Activated T-cell treated with anti-CD3 and anti-CD28 coated beads for 4 hours (primary cell): ENCODE data around the gene ZNF581.

ENCODE experiments used
- DNase-seq: peaks from one replicate; pipeline ENCODE4 v3.0.0-alpha.2; 2020

ZNF581 gene

DNA sequence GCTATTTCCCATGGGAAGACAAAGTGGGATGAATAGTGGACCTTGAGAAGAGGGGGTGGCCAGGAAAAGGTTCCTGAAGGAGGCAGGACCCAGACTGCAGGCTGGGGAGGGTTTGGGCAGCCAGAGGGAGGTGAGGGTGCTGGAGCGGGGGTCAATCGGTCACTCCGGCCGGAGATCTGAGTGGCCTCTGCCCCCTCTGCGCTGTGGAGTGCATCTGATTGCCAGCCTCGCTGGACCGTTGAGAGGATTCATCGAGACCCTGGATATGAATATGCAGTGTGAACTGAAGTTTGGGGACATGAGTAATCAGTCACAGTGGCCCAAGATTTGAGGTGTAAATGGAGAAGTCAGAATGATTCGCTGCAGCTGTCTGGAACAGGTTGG lies 8.1 kb upstream of the ZNF581 start:
- no peak for DNase-seq

DNA sequence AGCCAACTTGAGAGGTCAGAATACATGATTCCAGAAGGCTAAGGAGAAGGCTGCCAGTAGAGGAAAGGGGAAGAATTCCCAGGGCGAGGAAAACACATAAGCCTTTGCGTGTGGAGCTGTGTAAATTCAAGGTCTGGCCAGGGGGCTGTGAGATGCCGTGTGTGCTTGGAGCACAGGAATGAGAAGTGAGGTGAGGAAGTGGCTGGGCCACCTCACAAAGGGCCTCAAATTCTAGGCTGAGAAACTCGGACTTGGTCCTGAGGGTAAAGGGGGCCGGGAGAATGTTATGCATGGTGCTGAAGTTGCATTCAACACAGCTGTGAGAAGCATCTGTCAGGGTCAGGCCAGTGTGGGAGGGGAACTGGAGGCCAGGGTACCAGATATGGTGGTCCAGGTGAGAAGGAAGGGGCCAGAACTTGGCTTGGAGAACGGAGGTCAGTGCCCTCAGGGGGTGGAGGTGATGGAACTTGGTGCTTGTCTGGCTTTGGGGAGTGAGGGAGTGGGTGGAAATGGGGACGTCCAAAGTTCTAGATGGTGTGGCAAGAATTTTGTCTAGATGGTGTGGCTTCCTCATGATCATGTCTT lies 7.5 kb upstream of the ZNF581 start:
- DNase-seq = no peak

DNA sequence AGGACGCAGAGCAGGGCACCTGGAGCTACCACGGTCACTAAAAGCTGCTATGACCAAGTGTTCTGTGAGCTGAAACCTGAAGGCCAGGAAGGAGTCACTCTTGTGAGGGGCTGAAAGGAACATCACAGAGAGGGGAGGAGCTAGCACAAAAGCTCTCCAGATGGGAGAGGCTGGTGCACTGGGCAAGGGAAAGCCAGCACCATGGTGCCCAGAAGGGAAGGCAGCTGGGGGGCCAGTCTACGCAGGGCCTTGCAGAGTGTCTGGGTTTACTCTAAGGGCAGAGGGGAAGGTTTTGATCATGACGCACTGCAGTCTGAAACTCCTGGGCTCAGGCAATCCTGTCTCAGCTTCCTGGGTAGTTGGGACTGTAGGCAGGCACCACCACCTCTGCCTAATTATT lies 6.7 kb upstream of the ZNF581 start:
- no peak for DNase-seq

DNA sequence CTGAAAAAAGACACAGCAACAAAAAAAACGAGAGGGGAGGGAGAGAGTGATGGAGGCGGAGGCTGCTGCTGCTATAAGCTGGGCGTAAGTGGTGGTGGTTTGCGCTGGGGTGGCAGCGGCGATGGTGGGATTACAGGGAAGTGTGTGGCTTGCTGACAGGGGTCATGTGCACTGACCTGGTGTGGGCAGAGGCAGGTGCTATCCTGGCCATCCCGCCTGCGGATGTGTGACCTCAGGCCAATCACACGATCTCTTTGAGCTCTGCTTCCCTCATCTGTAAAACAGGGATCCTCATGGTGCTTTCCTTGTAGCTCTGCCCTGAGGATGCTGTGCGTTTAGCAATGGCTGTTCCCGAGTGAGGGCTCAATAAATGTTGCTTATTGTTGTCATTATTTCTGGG lies 5.9 kb upstream of the ZNF581 start:
- DNase-seq = no peak

DNA sequence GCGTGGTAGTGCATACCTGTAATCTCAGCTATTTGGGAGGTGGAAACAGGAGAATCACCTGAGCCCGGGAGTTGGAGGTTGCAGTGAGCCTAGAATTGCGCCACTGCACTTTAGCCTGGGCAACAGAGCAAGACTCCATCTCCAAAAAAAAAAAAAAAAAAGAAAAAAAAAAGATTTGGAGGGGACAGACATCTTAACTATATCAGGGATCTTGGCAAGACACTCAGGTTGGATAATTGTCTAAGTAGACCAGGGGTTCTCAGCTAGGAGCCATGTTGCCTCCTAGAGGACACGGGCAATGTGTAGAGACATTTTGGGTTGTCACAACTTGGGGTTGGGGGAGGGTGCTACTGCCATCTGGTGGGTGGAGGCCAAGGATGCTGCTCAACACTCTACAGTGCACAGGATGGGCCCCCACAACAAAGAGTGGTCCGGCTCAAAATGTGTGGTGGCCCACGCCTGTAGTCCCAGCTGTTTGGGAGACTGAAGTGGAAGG lies 4.5 kb upstream of the ZNF581 start:
- peak; percentile 43 for DNase-seq

DNA sequence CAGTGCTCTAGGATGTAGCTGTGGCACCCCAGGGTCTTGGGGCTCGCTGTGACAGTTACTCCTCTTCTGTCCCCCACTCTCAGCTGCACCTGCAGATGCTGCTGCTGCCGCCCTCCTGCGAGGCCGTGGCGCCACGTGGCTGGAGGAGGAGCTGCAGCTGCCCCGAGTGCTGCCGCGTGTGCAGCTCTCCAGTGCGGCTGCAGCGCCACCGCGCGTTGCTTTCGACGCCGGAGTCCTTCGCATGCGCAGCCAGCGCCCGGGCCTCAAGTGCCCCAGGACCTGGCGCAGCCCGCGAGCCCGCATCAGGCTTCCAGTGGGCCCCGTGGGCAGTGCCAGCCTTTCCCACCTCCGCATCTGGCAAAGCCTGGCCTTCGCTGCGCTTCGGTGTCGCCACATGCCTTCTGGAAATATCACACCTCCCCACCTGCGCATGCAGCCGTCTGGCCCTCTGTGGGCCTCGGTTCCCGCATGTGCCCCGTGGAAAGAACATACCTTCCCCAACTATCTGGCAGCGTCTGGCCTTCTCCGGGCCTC lies 3.3 kb upstream of the ZNF581 start:
- DNase-seq = peak; percentile 44

DNA sequence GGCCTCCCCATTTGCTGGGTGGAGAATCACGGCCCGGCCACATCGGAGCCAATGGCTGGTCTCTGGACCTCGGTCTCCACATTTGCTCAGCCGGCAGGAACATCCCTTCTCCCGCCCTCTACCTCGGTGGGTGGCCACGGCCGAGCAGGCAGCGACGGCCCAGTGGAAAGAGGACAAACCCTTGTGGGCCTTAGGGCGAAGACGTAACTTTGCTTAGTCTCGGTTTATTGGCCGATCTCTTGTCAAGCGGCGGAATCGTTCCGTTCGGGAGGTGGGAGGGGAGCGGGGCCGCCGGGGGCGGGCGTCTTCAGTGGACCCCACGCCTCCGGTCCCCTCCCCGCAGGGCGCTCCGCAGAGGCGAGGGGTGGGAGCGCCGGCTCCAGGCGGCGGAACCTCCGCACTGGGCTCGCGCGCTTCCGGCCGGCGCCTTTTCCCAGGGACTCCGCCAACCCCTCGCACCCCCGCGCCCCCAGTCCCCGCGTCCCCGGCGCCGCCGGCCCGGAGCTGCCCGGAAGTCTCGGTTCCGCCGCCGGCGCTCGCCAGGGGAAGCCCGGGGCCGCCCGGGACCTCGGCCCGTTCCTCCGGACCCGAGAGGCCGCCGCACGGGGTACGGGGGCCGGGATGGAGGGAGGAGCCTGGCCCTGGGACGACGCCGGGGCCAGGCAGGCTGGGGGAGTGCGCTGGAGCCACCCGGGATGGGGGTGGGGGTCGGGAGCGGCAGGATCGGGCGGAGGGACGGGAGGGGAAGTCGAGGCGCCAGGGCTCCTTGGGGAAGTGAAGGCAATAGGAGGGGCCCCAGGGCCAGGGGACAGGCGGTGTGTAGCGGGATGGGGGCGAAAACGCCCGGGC lies 2.6 kb upstream of the ZNF581 start, which contains the start of gene ZNF580:
Gene ZNF580, plus strand, starts transcription at position 426 of the 849 bp plus-strand sequence. CDS start 1,507 bp downstream, outside the sequence.
- peak; percentile 44 for DNase-seq

DNA sequence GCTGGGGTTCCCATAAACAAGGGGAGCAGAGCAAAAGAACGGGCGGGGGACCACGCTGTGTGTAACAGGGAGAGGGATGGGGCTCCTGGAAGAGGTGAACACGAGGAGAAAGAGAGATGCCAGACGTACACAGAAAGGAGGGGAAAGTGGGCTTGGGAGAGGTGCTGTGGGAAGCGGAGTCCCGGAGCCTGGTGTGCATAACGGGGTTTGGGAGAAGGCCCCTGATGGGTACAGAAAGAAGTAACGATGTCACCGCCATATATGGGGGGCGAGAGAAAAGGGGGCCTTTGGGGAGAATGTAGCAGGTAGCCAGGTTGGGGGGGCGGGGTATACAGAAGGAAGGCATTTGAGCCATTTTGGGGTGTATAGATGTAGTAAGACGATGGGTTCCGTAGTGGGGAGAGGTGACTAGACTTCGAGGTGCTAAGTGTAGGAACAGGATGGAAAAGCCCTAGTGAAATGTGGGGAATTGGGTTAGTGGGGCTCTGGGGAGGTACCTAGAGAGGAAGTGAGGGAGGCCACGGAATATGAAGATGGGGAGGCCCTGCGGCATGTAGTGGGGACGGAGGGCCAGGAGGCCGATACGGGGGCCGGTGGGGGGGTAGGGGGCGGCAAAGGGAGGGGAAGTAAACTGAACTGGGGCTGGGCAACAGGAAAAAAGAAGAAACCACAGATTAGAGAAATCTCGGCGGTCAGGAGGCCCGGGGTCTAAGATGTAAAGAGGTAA lies 1.9 kb upstream of the ZNF581 start:
- DNase-seq = no peak

DNA sequence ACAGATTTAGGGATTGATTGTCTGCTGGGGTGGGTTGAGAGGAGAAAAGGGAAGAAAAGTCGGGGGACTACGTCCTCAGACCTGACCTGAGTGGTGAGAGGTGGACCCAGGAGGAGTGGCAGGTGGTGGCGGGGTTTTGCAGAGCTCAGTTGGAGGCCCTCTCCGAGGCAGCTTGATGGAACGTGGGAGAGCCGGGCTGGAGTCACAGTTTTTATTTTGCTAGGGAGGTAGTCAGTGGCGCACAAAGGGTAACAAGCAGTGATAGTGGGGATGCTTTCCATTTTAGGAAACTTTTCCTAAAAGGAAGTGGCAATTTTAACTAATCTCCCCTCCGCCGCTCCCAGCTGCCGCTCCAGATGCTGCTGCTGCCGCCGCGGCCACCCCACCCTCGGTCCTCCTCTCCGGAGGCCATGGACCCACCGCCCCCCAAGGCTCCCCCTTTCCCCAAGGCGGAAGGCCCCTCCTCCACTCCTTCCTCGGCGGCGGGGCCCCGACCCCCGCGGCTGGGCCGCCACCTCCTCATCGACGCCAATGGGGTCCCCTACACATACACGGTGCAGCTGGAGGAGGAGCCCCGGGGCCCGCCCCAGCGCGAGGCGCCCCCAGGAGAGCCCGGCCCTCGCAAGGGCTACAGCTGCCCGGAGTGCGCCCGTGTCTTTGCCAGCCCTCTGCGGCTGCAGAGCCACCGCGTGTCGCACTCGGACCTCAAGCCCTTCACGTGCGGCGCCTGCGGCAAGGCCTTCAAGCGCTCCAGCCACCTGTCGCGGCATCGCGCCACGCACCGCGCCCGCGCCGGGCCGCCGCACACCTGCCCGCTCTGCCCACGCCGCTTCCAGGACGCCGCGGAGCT lies 1.1 kb upstream of the ZNF581 start:
- DNase-seq = no peak

DNA sequence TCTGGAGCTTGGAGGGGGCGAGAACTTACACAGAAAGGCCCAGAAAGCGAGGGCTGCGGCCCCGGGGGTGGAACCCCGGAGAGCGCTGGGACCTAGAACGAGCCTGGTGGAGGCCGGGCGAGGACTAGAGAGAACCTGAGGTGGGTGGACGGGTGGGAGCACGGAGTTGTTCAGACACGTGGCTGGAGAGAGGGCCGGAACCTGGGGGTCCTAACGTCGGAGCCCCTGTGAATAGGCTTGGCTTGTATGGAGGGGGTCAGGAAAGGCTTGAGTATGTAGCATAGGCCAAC lies 383 bp downstream of the ZNF581 start:
- DNase-seq = no peak

DNA sequence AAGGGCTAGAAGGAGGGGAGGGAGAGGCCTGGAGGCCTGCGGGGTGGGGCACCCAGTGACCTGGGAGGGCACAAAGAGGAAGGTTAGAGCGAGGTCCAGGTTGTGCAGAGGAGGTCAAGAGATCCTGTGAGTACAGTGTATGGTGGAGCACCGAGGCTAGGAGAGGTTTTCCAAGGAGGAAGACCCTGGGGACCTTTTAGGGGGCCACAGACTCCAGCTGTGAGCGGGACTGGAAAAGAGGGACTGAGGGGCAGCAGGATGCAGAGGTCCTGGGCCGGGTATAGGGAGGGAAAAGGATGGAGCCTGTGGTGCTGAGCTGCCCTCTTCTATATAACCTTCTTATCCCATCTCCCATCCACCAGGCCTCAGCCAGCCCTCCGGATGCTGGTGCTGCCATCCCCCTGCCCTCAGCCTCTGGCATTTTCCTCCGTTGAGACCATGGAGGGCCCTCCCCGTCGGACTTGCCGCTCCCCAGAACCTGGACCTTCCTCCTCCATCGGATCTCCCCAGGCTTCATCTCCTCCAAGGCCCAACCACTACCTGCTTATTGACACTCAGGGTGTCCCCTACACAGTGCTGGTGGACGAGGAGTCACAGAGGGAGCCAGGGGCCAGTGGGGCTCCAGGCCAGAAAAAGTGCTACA lies 863 bp downstream of the ZNF581 start:
- DNase-seq = no peak

DNA sequence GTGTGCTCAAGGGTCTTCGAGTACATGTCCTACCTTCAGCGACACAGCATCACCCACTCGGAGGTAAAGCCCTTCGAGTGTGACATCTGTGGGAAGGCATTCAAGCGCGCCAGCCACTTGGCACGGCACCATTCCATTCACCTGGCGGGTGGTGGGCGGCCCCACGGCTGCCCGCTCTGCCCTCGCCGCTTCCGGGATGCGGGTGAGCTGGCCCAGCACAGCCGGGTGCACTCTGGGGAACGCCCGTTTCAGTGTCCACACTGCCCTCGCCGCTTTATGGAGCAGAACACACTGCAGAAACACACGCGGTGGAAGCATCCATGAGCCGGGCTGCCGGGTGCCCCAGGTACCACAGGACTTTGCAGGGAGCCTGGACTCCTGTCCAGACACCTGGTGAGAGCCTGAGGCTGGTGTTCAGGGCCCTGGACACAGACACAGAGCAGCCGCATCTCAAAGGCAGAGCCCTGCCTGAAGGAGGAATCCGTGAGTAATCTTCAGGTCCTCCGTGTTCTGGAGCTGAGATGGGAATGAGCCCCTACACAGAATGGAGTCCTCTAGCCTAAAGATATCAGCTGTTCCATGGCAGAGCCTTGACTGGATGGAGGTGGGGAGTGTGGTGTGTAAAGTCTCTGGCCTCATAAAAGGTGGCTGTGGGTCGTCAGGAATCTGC lies 1.5 kb downstream of the ZNF581 start:
- no peak for DNase-seq

DNA sequence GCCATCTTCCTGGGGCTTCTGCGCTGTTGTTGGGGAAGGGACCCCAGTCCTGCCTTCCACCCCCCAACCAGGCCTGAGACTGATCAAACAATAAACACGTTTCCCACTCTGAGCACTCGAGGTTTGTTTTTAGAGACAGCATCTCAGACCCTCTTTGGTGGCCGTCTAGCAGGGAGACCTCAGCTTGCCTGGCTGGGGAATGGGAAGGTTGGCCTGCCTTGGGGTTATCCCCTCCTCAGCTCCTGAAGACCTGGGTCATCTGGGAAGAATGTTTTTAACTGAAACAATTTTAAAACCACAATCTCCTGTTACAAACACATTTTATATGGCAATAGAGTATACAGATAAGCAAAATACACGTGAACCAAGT lies 2.0 kb downstream of the ZNF581 start:
- DNase-seq = no peak

DNA sequence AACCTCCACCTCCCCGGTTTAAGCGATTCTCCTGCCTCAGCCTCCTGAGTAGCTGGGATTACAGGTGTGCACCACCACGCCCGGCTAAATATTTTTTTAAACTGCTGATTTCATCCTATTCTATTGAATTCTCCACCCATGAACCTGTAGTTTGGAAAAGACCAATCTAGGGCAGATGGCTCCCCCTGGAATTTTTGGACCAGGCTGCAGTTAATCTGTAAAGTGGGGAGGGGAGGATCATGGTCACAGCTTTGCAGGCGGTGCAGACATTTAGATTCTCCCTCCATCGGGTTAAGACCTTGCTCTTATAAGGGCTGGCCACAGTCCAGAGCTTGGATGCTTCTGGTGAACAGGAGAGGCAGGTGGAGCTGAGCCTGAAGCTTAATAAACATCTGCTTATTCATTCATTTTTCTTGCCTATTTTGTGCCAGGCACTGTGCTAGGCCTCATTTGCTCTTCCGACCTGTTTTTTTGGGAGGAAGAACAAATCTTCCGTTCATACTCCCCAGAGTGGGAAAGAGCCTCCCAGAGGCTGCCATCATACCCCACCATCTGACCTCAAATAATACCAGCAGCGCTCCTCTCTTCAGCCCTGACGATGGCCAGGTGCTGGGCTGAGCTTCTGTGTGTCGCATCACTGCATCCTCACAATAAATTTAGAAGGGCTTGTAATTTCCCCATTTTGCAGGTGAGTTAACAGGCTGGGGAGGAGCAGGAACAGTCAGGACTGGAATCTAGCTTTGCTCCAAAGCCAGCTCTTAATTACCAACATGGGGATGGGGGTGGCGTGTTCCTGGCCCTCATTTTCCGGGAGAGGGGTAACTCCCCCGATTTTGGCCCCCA lies 3.7 kb downstream of the ZNF581 start:
- DNase-seq = no peak

DNA sequence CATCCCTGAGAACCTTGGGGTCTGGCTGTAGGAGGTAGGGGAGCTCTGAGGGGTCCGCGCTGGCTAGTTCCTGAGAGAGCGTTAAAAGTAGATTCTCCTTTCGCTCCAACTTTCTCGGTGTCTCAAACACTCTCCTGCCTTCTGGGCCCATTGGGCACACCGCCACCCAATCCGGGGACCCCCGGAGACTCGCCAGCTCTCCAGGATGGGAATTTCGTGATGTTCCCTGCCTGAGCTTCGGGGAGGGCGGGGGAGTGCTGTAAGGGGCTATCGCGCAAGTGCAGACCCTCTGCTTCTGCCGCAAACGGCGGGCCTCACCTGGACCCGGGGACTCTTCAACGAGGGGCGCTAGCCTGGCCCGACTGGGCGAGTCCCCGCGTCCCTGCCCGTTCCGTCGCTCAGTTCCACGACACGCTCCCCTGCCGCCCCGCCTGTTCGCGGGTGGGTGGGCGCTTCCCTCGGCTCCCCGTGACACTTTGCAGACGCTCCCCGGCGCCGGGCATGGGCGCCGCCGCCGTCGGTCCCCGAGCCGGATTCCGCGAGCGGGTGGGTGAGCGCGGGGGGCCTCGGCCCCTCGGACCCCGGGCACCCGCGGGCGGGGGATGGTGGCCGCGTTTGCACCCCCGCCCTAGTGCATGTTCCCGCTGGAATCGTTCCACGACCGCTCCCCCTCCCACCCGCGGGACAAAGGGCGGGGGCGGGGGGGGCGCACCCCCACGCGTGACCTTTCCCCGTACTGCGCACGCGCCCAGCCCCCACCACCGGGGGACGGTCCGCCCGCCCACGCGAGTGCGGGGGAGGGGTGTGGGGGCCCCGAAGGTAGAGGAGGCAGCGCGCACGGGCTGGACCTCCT lies 4.5 kb downstream of the ZNF581 start, which contains the start of gene CCDC106:
Gene CCDC106, plus strand, starts transcription at position 481 of the 853 bp plus-strand sequence. CDS start 835 bp downstream, outside the sequence.
- DNase-seq = peak; percentile 56

DNA sequence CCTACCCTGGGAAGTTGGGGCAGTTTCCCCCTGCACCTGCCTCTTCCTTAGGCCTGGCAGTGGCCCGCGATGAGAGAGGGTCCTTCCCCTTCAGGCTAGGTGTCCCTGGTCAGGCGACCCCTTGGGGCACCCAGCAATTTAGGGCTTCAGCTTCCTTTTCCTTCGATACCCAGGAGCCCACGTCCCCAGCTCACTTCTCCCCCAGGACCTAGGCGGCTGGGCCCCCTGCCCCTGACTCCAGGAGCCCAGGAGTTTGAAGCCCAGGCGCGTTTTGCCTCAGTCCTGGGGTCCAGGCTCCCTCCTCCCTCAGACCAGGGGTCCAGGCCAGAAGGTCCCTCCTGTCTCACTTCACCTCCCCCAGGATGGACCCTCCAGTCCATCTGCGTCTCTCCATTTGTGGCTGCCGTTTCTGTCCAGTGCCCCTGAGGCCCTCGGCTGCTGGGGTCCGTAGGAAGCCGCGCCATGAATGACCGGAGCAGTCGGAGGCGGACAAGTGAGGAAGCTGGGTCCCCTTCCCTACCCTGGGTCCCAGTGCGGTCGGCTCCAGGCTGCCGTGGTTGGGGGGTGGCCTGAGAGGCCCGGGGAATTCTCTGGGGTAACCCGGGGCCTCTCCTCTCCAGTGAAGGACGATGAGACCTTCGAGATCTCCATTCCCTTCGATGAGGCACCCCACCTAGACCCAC lies 5.3 kb downstream of the ZNF581 start:
- no peak for DNase-seq

DNA sequence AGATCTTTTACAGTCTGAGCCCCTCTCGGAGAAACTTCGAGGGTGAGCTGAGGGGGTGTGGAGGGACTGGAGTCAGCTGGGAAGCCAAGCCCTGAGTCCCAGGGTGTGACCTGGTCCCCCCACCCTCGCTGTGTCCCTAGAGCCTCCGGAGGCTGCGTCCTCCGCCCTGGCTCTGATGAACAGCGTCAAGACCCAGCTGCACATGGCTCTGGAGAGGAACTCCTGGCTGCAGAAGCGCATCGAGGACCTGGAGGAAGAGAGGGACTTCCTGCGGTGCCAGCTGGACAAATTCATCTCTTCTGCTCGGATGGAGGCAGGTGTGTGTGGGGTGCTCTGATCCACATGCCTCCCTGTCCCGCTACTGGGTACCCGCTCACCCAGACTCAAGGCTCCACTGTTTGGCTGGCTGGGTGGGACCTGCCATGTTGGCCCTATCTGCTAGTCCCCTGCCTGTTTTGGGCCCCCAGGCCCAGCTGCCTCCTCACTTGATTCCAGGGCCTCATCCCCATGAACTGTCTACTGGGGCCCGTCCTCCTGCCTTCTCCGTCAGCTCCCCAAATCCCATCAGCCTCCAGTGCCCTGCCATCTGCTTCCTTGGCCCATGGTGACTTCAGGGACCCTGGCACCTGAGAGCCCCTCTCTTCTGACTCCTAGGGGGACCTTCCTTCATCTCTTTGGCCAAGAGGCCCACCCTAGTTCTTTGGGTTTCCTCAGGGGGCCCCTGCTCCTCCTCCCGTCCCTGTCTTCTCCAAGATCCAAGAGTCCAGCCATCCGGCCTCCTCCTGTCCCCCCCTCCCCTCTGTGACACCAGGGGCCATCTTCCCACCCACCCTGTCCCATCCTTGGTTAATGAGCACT lies 6.0 kb downstream of the ZNF581 start:
- DNase-seq = no peak

DNA sequence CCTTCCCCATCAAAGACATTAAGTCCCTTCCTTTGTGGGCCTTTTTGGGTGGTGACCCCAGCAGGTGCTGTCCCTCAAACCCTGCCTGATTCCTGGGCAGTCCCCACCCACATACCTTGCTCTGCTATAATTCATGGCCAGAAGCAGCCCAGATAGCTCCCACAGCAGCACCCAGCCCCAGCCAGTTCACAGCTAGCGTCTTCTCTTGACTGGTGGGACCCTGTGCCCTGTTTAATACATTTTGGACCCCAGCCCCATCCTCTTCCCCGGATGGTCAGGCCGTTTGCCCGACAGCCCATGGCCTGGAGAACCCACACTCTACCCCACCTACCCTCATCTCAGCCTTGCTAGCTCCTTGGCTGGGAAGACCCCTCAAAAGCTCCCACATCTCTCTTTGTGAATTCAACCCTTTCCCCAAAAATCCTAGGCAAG lies 6.7 kb downstream of the ZNF581 start:
- DNase-seq = no peak
